Measurements from ENCODE around the gene SFT2D1. TPM values are rescaled to one million over a fixed set of nuclear protein-coding genes. Genes with fewer than 3 reads are reported as not detected.
A peak's percentile ranks its signal among the peaks of the same experiment; 100 is the strongest.

Gene SFT2D1
- total and polyA plus RNA-seq, 9 of the 15 experiments (the other 6 are each of a cell fraction or from before 2014, with no cell fraction given), result 54.4 to 140 (median 74.6) TPM

- Histone ChIP-seq H4K20me1 (replicated peaks; ENCODE audit: control insufficient read depth, insufficient read depth, low read length) (no peaks in the 10 kb centered on the region), H3K9me1 (ENCODE audit: control insufficient read depth, insufficient read depth, low read length) (no peaks in the 10 kb centered on the region), H3K79me2 (ENCODE audit: control insufficient read depth, insufficient read depth, low read length) (peaks cover 60% of the 10 kb centered on the region), H3K4me3 (peak overlapping the region; percentile 96), H3K36me3 (ENCODE audit: control insufficient read depth, insufficient read depth, low read length) (peaks cover 4% of the 10 kb centered on the region; the same call in 1 of the 3 replicates), H3K4me2 (ENCODE audit: insufficient read depth, low read length) (peak overlapping the region; percentile 93), H3K27me3 (ENCODE audit: control insufficient read depth in 2 of 2, insufficient read depth in 2 of 2, low read length in 2 of 2) (no peaks in the 10 kb centered on the region), H2AFZ (ENCODE audit: low read depth, low read length) (peak overlapping the region; percentile 81), H3K4me1 (replicated peaks in 1 of 2; ENCODE audit: control insufficient read depth in 2 of 2, insufficient read depth in 2 of 2, low read length in 2 of 2) (peaks cover 3 to 20% of the 10 kb centered on the region in 2 experiments; a peak in 2 of 5 replicates), H3K27ac (ENCODE audit: extremely low read depth, low read depth, low read length) (peak overlapping the region; percentile 59), H3K9me3 (replicated peaks; ENCODE audit: control insufficient read depth, insufficient read depth, low read depth, low read length) (no peaks in the 10 kb centered on the region), H3K9ac (ENCODE audit: insufficient read depth in 1 of 2, low read depth in 2 of 2, low read length in 2 of 2) (peak overlapping the region; percentile 77 to 97)
- no TSS peak for BruUV-seq (replicated peaks)
- no peak for FAIRE-seq
- POLR2A ChIA-PET, result interaction anchor here (0.8 to 1.5 kb wide), 7 partner anchors 11 to 101 kb away, joined by 3 to 6 read pairs (median 4); no protein-coding TSS in a partner anchor
- peak; percentile 63 to 90 (median 72) for DNase-seq (ENCODE audit: extremely low read depth in 1 of 4, low spot score in 3 of 4)
- WGBS (ENCODE audit: insufficient coverage, low coverage, missing lambda C conversion rate), result under 1% methylated on average over 49 of the region's 49 CpGs
- ATAC-seq, result peak; percentile 82
- intact Hi-C loops (cut with micrococcal nuclease) (loop anchor here (2.0 to 5.0 kb wide), 3 partner anchors 39 to 105 kb away; partner anchors contain the start of gene SFT2D1), in situ Hi-C loops (cut with MboI) (no loop called here)
- CTCF ChIA-PET (ENCODE audit: low intra/inter-chr PET ratio), result interaction anchor here (0.6 to 1.5 kb wide), 4 partner anchors 52 to 499 kb away, joined by 3 to 9 read pairs (median 3); no protein-coding TSS in a partner anchor
- TF ChIP-seq HMGXB4 (CRISPR knock-in tag; IDR thresholded peaks at IDR 0.05) (peak; percentile 94), MEF2A (IDR thresholded peaks at IDR 0.05; ENCODE audit: control insufficient read depth, low read depth, low read length) (no peak), RAD21 (CRISPR knock-in tag; conservative IDR thresholded peaks at IDR 0.05 in 1 of 2, IDR thresholded peaks at IDR 0.05 in 1 of 2) (peak; percentile 58 to 74; a peak in 3 of 4 replicates), HDAC1 (IDR thresholded peaks at IDR 0.05) (peak in 1 of 2 experiments; percentile 71; a peak in 1 of 4 replicates), MYNN (IDR thresholded peaks at IDR 0.05) (peak; percentile 36; the same call in 1 of the 2 replicates), MYNN (CRISPR knock-in tag; IDR thresholded peaks at IDR 0.05) (no peak), EP300 (IDR thresholded peaks at IDR 0.05; ENCODE audit: low read length) (no peak), CHD4 (IDR thresholded peaks at IDR 0.05; ENCODE audit: insufficient read depth, insufficient replicate concordance, low read depth, low read length, poor library complexity, severe bottlenecking) (peak; percentile 72), BCOR (IDR thresholded peaks at IDR 0.05) (peak; percentile 63; the same call in 1 of the 2 replicates), ATF3 (IDR thresholded peaks at IDR 0.05) (no peak), ATF3 (CRISPR knock-in tag; conservative IDR thresholded peaks at IDR 0.05) (0 out of 2 replicates have a peak, but pooled peaks have one; percentile 16), ESRRA (IDR thresholded peaks at IDR 0.05; ENCODE audit: borderline replicate concordance, low read depth) (peak; percentile 58; the same call in 1 of the 2 replicates), SMAD1 (IDR thresholded peaks at IDR 0.05; ENCODE audit: low read depth, low read length, partially characterized antibody) (peak; percentile 38), ID3 (CRISPR knock-in tag; IDR thresholded peaks at IDR 0.05) (no peak), ID3 (tag; IDR thresholded peaks at IDR 0.05) (0 out of 2 replicates have a peak, but pooled peaks have one; percentile 23), RB1 (IDR thresholded peaks at IDR 0.05; ENCODE audit: low read depth) (peak; percentile 83; the same call in 1 of the 2 replicates), MCM7 (IDR thresholded peaks at IDR 0.05) (no peak)
These were observed 39.6 kb upstream of the SFT2D1 start for GRCh38 chr6:166381733-166382499.
